Fibroblast of pulmonary artery (primary cell): ENCODE data around the gene TMTC1.

Source experiments
- DNase-seq: peaks from one replicate; pipeline ENCODE4 v3.0.0-alpha.2; 2010; ENCODE audit warnings: low read depth
- H3K4me3 ChIP-seq: replicated peaks from 2 replicates; pipeline ENCODE4 v1.5.1; 2011; ENCODE audit warnings: low read depth, mild to moderate bottlenecking, control low read depth, low read length, moderate library complexity
- TF ChIP-seq, protein P1 (sequence below): IDR thresholded peaks from 2 replicates; pipeline ENCODE4 v1.5.1; 2011; ENCODE audit warnings: mild to moderate bottlenecking, control low read depth, low read length, inconsistent platforms; ENCODE audit errors: missing control alignments

The TMTC1 gene

DNA sequence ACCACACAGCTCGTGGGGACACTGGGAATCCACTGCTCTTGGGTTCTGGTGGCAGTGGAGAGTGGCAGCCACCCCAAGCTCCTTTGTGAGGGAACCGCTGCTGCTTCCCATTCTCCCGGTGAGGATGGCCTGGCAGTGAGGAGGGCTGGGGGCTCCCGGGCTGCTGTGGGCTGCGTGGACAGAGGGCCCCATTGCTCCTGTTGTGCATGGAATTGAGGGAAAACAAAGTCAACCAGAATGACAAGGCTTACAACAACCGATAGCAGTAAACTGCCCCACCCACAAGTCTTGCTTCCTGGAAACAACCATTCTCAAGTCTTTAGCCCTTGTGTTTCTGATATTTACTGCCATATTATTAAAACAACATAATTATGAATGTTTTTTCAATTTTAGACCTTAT lies 32.1 kb downstream of the TMTC1 start:
- TF ChIP-seq, protein P1, sequence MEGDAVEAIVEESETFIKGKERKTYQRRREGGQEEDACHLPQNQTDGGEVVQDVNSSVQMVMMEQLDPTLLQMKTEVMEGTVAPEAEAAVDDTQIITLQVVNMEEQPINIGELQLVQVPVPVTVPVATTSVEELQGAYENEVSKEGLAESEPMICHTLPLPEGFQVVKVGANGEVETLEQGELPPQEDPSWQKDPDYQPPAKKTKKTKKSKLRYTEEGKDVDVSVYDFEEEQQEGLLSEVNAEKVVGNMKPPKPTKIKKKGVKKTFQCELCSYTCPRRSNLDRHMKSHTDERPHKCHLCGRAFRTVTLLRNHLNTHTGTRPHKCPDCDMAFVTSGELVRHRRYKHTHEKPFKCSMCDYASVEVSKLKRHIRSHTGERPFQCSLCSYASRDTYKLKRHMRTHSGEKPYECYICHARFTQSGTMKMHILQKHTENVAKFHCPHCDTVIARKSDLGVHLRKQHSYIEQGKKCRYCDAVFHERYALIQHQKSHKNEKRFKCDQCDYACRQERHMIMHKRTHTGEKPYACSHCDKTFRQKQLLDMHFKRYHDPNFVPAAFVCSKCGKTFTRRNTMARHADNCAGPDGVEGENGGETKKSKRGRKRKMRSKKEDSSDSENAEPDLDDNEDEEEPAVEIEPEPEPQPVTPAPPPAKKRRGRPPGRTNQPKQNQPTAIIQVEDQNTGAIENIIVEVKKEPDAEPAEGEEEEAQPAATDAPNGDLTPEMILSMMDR = no peak

GRCh38 chr12:29750928-29751220 lies 32.9 kb downstream of the TMTC1 start:
- no peak for DNase-seq
- no peak overlapping the region for H3K4me3 ChIP-seq
- TF ChIP-seq, protein P1 = no peak

More for the DNA sequence above, 32.1 kb downstream of the TMTC1 start:
- no peak for DNase-seq
- H3K4me3 ChIP-seq = no peak overlapping the region

DNA sequence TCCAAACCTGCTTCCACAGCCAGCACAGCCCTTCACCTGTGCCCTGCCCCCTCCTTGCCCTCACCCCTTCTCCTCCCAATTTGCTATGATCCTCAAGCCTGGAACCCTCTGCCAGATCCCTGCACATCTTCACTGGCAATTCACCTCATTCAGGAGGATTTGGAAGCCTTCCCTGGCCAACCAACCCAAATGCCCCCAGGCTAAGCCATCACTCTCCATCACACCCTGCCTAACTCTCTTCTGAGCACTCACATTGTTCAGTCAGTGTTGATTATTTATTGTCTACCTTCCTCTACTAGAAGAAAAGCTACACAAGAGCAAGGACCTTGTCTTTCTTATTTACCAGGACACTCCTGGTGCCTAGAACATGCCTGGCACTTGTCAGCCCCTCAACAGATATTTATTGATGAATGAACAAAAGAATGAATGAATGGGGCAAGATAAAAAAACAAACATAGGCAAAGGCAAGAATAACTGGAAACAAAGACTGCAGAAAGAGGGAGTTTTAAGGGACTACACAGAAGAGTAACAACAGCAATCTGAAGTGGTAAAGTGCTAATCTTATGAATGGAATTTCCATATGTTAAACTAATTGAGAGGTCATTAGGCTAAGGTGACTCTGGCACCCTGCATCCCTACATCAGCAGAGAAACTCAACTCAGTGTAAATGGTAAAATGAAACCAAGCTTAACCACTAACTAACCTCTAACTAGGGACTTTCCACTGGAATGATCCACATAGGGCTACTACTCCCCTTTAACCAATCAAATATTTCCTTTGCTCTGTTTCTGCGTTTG lies 33.4 kb downstream of the TMTC1 start:
- TF ChIP-seq, protein P1 = no peak
- DNase-seq = no peak
- H3K4me3 ChIP-seq = no peak overlapping the region

- TF ChIP-seq, protein P1 = no peak
- peak; percentile 52 for DNase-seq
- no peak overlapping the region for H3K4me3 ChIP-seq
Measured at GRCh38 chr12:29744365-29744764, 39.4 kb downstream of the TMTC1 start.

DNA sequence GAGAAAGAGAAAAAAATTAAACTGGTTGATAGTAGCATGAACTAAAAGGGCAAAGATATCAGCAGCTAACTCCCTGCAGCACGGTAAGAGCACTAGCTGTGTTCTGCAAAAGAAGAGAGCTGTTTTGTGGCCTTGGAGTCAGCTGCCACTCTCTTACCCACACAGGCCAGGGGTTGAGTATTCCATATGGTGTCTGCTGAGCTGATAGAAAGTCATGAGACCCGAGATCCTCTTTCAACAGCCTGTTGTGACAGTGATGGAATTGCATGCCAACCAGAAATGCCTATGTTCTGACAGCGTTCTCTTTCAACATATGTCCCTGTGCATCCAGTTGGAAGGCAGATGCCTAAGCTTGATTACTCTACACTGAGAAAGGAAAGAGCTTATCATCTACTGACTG lies 39.9 kb downstream of the TMTC1 start:
- no peak overlapping the region for H3K4me3 ChIP-seq
- TF ChIP-seq, protein P1 = no peak
- DNase-seq = peak; percentile 96

DNA sequence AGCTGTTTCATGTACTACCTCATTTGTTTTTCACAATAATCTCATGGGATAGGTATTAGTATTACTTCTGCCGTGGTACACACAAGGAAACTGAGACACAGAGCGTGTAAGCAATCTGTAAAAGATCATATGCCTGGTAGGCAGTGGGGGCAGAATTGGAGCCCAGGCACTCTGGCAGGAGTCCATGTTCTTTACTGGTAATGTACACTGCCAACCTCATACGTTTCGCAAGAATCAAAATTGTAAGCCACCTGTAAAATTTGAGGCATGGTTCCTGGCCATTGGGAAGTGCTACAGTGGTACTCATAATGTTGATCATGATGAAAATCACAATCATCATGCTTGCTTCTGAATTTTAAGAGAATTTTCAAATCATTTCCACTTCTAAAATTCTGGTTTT lies 40.7 kb downstream of the TMTC1 start:
- DNase-seq = no peak
- TF ChIP-seq, protein P1 = no peak
- H3K4me3 ChIP-seq = no peak overlapping the region

- no peak overlapping the region for H3K4me3 ChIP-seq
- DNase-seq = no peak
- TF ChIP-seq, protein P1 = no peak
Measured at GRCh38 chr12:29742646-29743045, 41.1 kb downstream of the TMTC1 start.
